Keratinocyte (primary cell): ENCODE measurements around the gene REM1. TPM values are rescaled to one million over a fixed set of nuclear protein-coding genes. Genes with fewer than 3 reads are reported as not detected.
"Not testable (repeated sequence)": the region's sequence is repeated elsewhere in the genome, so short reads cannot be mapped to it uniquely, and the experiment has no call there.

Experiments
- DNase-seq: peaks from one replicate; pipeline ENCODE4 v3.0.0-alpha.2; 2011; ENCODE audit warnings: low read depth, missing footprints, low spot score
- FAIRE-seq: peaks from 2 replicates; lab custom pipeline; 2011; peaks lifted over from hg19 to GRCh38; lab: Jason Lieb, UNC
- H2AFZ ChIP-seq: 2 replicates; pipeline ENCODE4 v1.6.0; 2012; ENCODE audit warnings: low read length, control low read depth, inconsistent platforms; ENCODE audit not compliant: control insufficient read depth
- H3K27ac ChIP-seq: 2 replicates; pipeline ENCODE4 v1.5.1; 2011; ENCODE audit warnings: low read length; ENCODE audit not compliant: control insufficient read depth, insufficient read depth
- H3K27me3 ChIP-seq: 3 replicates; pipeline ENCODE4 v1.6.0; 2011; ENCODE audit warnings: low read length; ENCODE audit not compliant: control insufficient read depth, insufficient read depth; ENCODE audit errors: extremely low read depth
- H3K36me3 ChIP-seq, 2 experiments: 2 replicates in 1 of 2; 3 replicates in 1 of 2; pipeline ENCODE4 v1.5.1; 2011; ENCODE audit warnings: low read length in 2 of 2, mild to moderate bottlenecking in 1 of 2; ENCODE audit not compliant: control insufficient read depth in 2 of 2, insufficient read depth in 2 of 2; ENCODE audit errors: extremely low read depth in 1 of 2
- H3K4me1 ChIP-seq: 3 replicates; pipeline ENCODE4 v1.5.1; 2011; ENCODE audit warnings: low read length; ENCODE audit not compliant: control insufficient read depth, insufficient read depth; ENCODE audit errors: extremely low read depth
- H3K4me2 ChIP-seq: 3 replicates; pipeline ENCODE4 v1.6.0; 2011; ENCODE audit warnings: low read depth, low read length; ENCODE audit not compliant: control insufficient read depth, insufficient read depth; ENCODE audit errors: extremely low read depth
- H3K4me3 ChIP-seq, 3 experiments: fragments of 200-600 bp in 1 of 3; sonication (generic) in 1 of 3; 2 replicates in 2 of 3; 3 replicates in 1 of 3; pipeline ENCODE4 v1.5.1; 2011 to 2016; ENCODE audit warnings: low read length in 3 of 3, mild to moderate bottlenecking in 3 of 3, control low read depth in 2 of 3, inconsistent platforms in 1 of 3, low read depth in 1 of 3, mixed read lengths in 1 of 3, mixed run types in 1 of 3, moderate library complexity in 1 of 3; ENCODE audit not compliant: control insufficient read depth in 2 of 3, insufficient read depth in 2 of 3; ENCODE audit errors: extremely low read depth in 1 of 3
- H3K79me2 ChIP-seq: 2 replicates; pipeline ENCODE4 v1.6.0; 2012; ENCODE audit warnings: low read length; ENCODE audit not compliant: control insufficient read depth, insufficient read depth
- H3K9ac ChIP-seq: 3 replicates; pipeline ENCODE4 v1.6.0; 2011; ENCODE audit warnings: low read length; ENCODE audit not compliant: control insufficient read depth, insufficient read depth; ENCODE audit errors: extremely low read depth
- H3K9me1 ChIP-seq: 3 replicates; pipeline ENCODE4 v1.6.0; 2011; ENCODE audit warnings: low read length; ENCODE audit not compliant: control insufficient read depth, insufficient read depth; ENCODE audit errors: extremely low read depth
- H3K9me3 ChIP-seq: 2 replicates; pipeline ENCODE4 v1.5.1; 2012; ENCODE audit warnings: low read depth, low read length; ENCODE audit not compliant: control insufficient read depth
- H4K20me1 ChIP-seq: 3 replicates; pipeline ENCODE4 v1.6.0; 2011; ENCODE audit warnings: low read length; ENCODE audit not compliant: control insufficient read depth, insufficient read depth; ENCODE audit errors: extremely low read depth
- CTCF ChIP-seq, 3 experiments: IDR thresholded peaks in 1 of 3; conservative IDR thresholded peaks in 1 of 3; optimal IDR thresholded peaks in 1 of 3; 2 replicates in 2 of 3; 3 replicates in 1 of 3; pipeline versions ENCODE3 to v1.5.1; 2011; ENCODE audit warnings: low read length in 3 of 3, mild to moderate bottlenecking in 3 of 3, moderate library complexity in 2 of 3, control low read depth in 1 of 3, inconsistent platforms in 1 of 3; ENCODE audit not compliant: insufficient read depth in 2 of 3; ENCODE audit errors: extremely low read depth in 1 of 3
- EZH2 ChIP-seq: IDR thresholded peaks from one replicate; pipeline ENCODE4 v1.6.1; 2012; ENCODE audit warnings: inconsistent platforms, mild to moderate bottlenecking, low read length, moderate library complexity
- dilution Hi-C: fragments of 300-500 bp; cut with MboI; formaldehyde crosslinking; loops from one replicate; pipeline ENCODE4 v1.7.0; 2020; ENCODE audit warnings: low sequenced_read_pairs; ENCODE audit not compliant: extremely low pct_ligation_motif_present
- polyA plus RNA-seq, 5 experiments: library from polyadenylated mRNA; depleted of rRNA in 3 of 5; stranded (reverse) in 3 of 5; stranded (forward) in 1 of 5; unstranded in 1 of 5; fragments of >200 nt; gene quantifications; 1 replicate in 1 of 5; 2 replicates in 3 of 5; 3 replicates in 1 of 5; pipeline versions ENCODE4 v1.2.1 to v1.2.3, GENCODE V29; 2011 to 2012; ENCODE audit warnings: missing spikeins in 2 of 5, low read depth in 1 of 5, low replicate concordance in 1 of 5

Gene REM1
- polyA plus RNA-seq, 1 donor (not counting 4 experiments of a cell fraction or from before 2014, with no cell fraction given) = not detected

GRCh38 chr20:31427576-31427975 lies 47.5 kb upstream of the REM1 start:
- H2AFZ ChIP-seq, H3K4me3 ChIP-seq, H3K9me1 ChIP-seq, H3K36me3 ChIP-seq, H3K4me1 ChIP-seq, H3K9me3 ChIP-seq, H3K27me3 ChIP-seq, H3K4me2 ChIP-seq, H3K79me2 ChIP-seq, dilution Hi-C loops, DNase-seq, FAIRE-seq, H4K20me1 ChIP-seq, H3K9ac ChIP-seq, H3K27ac ChIP-seq: not testable (repeated sequence)

GRCh38 chr20:31430568-31431115 lies 44.4 kb upstream of the REM1 start:
- Histone ChIP-seq H4K20me1 (no peaks in the 10 kb centered on the region), H3K27me3 (no peaks in the 10 kb centered on the region), H3K36me3 (no peaks in the 10 kb centered on the region), H3K9ac (no peak overlapping the region), H3K9me3 (no peaks in the 10 kb centered on the region), H3K9me1 (no peaks in the 10 kb centered on the region), H3K79me2 (no peaks in the 10 kb centered on the region), H2AFZ (no peak overlapping the region), H3K4me3 (no peak overlapping the region), H3K27ac (no peak overlapping the region), H3K4me1 (no peaks in the 10 kb centered on the region), H3K4me2 (no peak overlapping the region)
- dilution Hi-C loops = no loop called here
- DNase-seq (no peak), FAIRE-seq (no peak)
- no peak for TF ChIP-seq CTCF (optimal IDR thresholded peaks at IDR 0.05 in 1 of 3, IDR thresholded peaks at IDR 0.05 in 1 of 3, conservative IDR thresholded peaks at IDR 0.05 in 1 of 3; ENCODE audit: extremely low read depth in 1 of 3, insufficient read depth in 2 of 3, low read length in 3 of 3)
- no peak for TF ChIP-seq EZH2
